Type B pancreatic cell (in vitro differentiated cells): Measurements from ENCODE around the gene PHKB. TPM values are rescaled to one million over a fixed set of nuclear protein-coding genes. Genes with fewer than 3 reads are reported as not detected.

Experiments used
- DNase-seq: peaks from one replicate; pipeline ENCODE4 v3.0.0; 2021; ENCODE audit warnings: mixed read lengths; ENCODE audit not compliant: unreplicated experiment; ENCODE audit errors: extremely low spot score
- H3K27ac Mint-ChIP-seq: 2 replicates; pipeline ENCODE4 v1.8.0; 2021; ENCODE audit warnings: mild to moderate bottlenecking, mixed read lengths
- H3K27me3 Mint-ChIP-seq: 2 replicates; pipeline ENCODE4 v1.8.0; 2021; ENCODE audit warnings: mixed read lengths
- H3K36me3 Mint-ChIP-seq: 2 replicates; pipeline ENCODE4 v1.8.0; 2021; ENCODE audit warnings: mixed read lengths
- H3K4me1 Mint-ChIP-seq: one replicate; pipeline ENCODE4 v1.8.0; 2021; ENCODE audit warnings: mixed read lengths; ENCODE audit not compliant: unreplicated experiment
- H3K4me3 Mint-ChIP-seq: 2 replicates; pipeline ENCODE4 v1.8.0; 2021; ENCODE audit warnings: mild to moderate bottlenecking, mixed read lengths
- H3K9me3 Mint-ChIP-seq: 2 replicates; pipeline ENCODE4 v1.8.0; 2021; ENCODE audit warnings: mixed read lengths
- total RNA-seq: library from RNA; stranded (reverse); gene quantifications from 2 replicates; pipeline ENCODE4 v1.2.1, GENCODE V29; 2021; ENCODE audit warnings: low replicate concordance
- TF ChIP-seq, protein P1 (sequence below): fragments of 200-600 bp; sonication (generic); conservative IDR thresholded peaks from 2 replicates; pipeline ENCODE4 v1.5.0; 2021; ENCODE audit warnings: antibody characterized with exemption, mild to moderate bottlenecking

Gene PHKB
- total RNA-seq, 1 donor from 2014 or later, result 72.9 TPM

- H3K4me1 Mint-ChIP-seq, result no peaks in the 10 kb centered on the region
- H3K4me3 Mint-ChIP-seq, result no peak overlapping the region
- peaks cover 25% of the 10 kb centered on the region for H3K36me3 Mint-ChIP-seq
- TF ChIP-seq, protein P1, sequence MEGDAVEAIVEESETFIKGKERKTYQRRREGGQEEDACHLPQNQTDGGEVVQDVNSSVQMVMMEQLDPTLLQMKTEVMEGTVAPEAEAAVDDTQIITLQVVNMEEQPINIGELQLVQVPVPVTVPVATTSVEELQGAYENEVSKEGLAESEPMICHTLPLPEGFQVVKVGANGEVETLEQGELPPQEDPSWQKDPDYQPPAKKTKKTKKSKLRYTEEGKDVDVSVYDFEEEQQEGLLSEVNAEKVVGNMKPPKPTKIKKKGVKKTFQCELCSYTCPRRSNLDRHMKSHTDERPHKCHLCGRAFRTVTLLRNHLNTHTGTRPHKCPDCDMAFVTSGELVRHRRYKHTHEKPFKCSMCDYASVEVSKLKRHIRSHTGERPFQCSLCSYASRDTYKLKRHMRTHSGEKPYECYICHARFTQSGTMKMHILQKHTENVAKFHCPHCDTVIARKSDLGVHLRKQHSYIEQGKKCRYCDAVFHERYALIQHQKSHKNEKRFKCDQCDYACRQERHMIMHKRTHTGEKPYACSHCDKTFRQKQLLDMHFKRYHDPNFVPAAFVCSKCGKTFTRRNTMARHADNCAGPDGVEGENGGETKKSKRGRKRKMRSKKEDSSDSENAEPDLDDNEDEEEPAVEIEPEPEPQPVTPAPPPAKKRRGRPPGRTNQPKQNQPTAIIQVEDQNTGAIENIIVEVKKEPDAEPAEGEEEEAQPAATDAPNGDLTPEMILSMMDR, result no peak
- no peaks in the 10 kb centered on the region for H3K27me3 Mint-ChIP-seq
- no peaks in the 10 kb centered on the region for H3K9me3 Mint-ChIP-seq
- no peak overlapping the region for H3K27ac Mint-ChIP-seq
- no peak for DNase-seq
Measured at GRCh38 chr16:47687694-47688093, 226.6 kb downstream of the PHKB start.

- Mint-ChIP-seq H3K4me3 (no peak overlapping the region), H3K27ac (no peak overlapping the region), H3K36me3 (peaks cover 26% of the 10 kb centered on the region), H3K4me1 (no peaks in the 10 kb centered on the region), H3K9me3 (no peaks in the 10 kb centered on the region), H3K27me3 (no peaks in the 10 kb centered on the region)
- TF ChIP-seq, protein P1, result no peak
- no peak for DNase-seq
Measured at GRCh38 chr16:47693226-47693625, 232.1 kb downstream of the PHKB start.

GRCh38 chr16:47694543-47694942, 233.4 kb downstream of the PHKB start:
- H3K27me3 Mint-ChIP-seq, result no peaks in the 10 kb centered on the region
- H3K4me3 Mint-ChIP-seq, result no peak overlapping the region
- no peak overlapping the region for H3K27ac Mint-ChIP-seq
- no peaks in the 10 kb centered on the region for H3K4me1 Mint-ChIP-seq
- peaks cover 33% of the 10 kb centered on the region for H3K36me3 Mint-ChIP-seq
- DNase-seq, result no peak
- TF ChIP-seq, protein P1, result peak; percentile 17
- no peaks in the 10 kb centered on the region for H3K9me3 Mint-ChIP-seq

DNA sequence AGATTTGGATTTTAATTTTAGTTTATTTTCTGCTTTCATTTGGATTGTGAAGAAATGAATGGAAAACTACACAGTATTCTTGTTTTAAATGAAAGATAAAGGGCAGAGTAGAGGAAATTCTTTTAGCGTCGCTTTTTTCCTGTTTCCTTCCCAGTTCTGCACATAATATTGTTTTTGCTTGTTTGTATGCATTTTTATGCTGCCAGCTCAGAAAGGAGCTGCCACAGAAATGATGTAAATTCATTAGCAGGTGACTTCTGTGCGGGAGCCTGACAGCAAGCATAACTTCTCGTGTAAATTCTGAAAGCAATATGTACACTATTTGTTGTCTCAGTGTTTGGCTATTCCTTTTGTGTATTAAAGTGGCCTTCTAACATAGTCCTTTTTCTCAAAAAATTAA, 234.6 kb downstream of the PHKB start:
- H3K27me3 Mint-ChIP-seq, result no peaks in the 10 kb centered on the region
- no peaks in the 10 kb centered on the region for H3K9me3 Mint-ChIP-seq
- no peak overlapping the region for H3K4me3 Mint-ChIP-seq
- peaks cover 31% of the 10 kb centered on the region for H3K36me3 Mint-ChIP-seq
- H3K4me1 Mint-ChIP-seq, result no peaks in the 10 kb centered on the region
- TF ChIP-seq, protein P1, result no peak
- DNase-seq, result no peak
- H3K27ac Mint-ChIP-seq, result no peak overlapping the region

DNA sequence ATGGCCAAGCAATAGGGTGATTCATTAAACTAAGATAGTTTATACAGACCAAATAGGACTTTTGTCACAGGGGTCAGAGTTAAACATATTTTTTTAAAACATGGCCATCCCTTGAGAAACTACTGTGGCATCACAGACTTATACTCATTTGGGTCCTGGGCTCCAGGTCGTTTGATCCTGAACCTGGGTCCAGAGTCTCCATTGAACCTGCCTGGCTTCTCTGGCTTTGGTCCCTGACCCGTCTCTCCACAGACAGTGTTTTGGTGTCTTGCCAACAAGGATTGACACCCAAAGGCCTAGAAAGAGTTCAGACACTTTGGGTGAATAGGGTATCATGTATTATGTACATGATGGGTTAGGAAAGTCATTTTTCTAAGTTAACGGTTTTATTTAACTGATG, 236.7 kb downstream of the PHKB start:
- Mint-ChIP-seq H3K27ac (no peak overlapping the region), H3K9me3 (no peaks in the 10 kb centered on the region), H3K4me3 (no peak overlapping the region), H3K27me3 (no peaks in the 10 kb centered on the region), H3K4me1 (no peaks in the 10 kb centered on the region), H3K36me3 (peaks cover 27% of the 10 kb centered on the region)
- TF ChIP-seq, protein P1, result no peak
- no peak for DNase-seq

DNA sequence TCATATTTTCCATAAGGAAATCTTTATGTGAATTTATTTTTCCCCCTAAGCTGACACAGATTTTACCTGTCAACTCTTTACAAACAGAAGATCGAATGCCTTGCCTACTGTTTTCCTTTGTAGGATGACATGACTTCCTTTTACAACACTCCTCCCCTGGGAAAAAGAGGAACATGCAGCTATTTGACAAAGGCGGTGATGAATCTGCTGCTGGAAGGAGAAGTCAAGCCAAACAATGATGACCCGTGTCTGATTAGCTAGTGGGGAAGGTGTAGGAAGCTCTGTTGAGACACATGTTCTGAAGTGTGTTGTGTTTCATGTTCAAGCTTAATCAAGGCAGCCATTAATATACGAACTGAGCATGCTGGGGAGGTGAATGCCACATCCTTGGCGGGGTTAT, 238.0 kb downstream of the PHKB start:
- H3K27me3 Mint-ChIP-seq, result no peaks in the 10 kb centered on the region
- no peak overlapping the region for H3K27ac Mint-ChIP-seq
- H3K4me1 Mint-ChIP-seq, result no peaks in the 10 kb centered on the region
- H3K36me3 Mint-ChIP-seq, result peaks cover 27% of the 10 kb centered on the region
- H3K4me3 Mint-ChIP-seq, result no peak overlapping the region
- H3K9me3 Mint-ChIP-seq, result no peaks in the 10 kb centered on the region
- TF ChIP-seq, protein P1, result no peak
- no peak for DNase-seq
